ENCODE data around the gene HIBADH.

GRCh38 chr7:27635728-27636127 lies 27.0 kb downstream of the HIBADH start:
- no peak for TF ChIP-seq POLR2A (IDR thresholded peaks at IDR 0.05)
- TF ChIP-seq CTCF (IDR thresholded peaks at IDR 0.05): no peak
